Central memory CD8-positive, alpha-beta T cell (primary cell): Measurements from ENCODE around the gene STAC2.

Experiments used
- ATAC-seq: fragments of 150-1000 bp; cut with Tn5 transposase; replicated peaks from 2 replicates; pipeline ENCODE4 v1.10.0; 2022; ENCODE audit warnings: mild to moderate bottlenecking, moderate FRiP score, moderate number of reproducible peaks; ENCODE audit not compliant: poor library complexity, severe bottlenecking; ENCODE audit errors: extremely low read depth
- DNase-seq, 2 donors: peaks; one replicate each; pipeline ENCODE4 v3.0.0; 2021; ENCODE audit warnings: low spot score in 2 of 2
- H3K27ac Mint-ChIP-seq: one replicate; pipeline ENCODE4 v1.8.0; 2022; ENCODE audit warnings: low read depth, mild to moderate bottlenecking, moderate library complexity, mixed read lengths
- H3K27me3 Mint-ChIP-seq: one replicate; pipeline ENCODE4 v1.8.0; 2022; ENCODE audit warnings: mixed read lengths
- H3K36me3 Mint-ChIP-seq: one replicate; pipeline ENCODE4 v1.8.0; 2022; ENCODE audit warnings: mild to moderate bottlenecking, moderate library complexity, mixed read lengths; ENCODE audit not compliant: insufficient read depth
- H3K4me1 Mint-ChIP-seq: one replicate; pipeline ENCODE4 v1.8.0; 2022; ENCODE audit warnings: mixed read lengths
- H3K4me3 Mint-ChIP-seq: one replicate; pipeline ENCODE4 v1.8.0; 2022; ENCODE audit warnings: mild to moderate bottlenecking, moderate library complexity, mixed read lengths
- H3K9me3 Mint-ChIP-seq: one replicate; pipeline ENCODE4 v1.8.0; 2022; ENCODE audit warnings: mixed read lengths

Gene STAC2

GRCh38 chr17:39240631-39241030, 14.9 kb upstream of the STAC2 start:
- no peaks in the 10 kb centered on the region for H3K27me3 Mint-ChIP-seq
- H3K4me1 Mint-ChIP-seq, result peaks cover 44% of the 10 kb centered on the region
- no peaks in the 10 kb centered on the region for H3K9me3 Mint-ChIP-seq
- no peak overlapping the region for H3K27ac Mint-ChIP-seq
- DNase-seq (no peak), ATAC-seq (no peak)
- H3K4me3 Mint-ChIP-seq, result no peak overlapping the region
- H3K36me3 Mint-ChIP-seq, result peaks cover 13% of the 10 kb centered on the region

GRCh38 chr17:39239640-39240314, 14.0 kb upstream of the STAC2 start:
- DNase-seq (peak; percentile 51 to 54), ATAC-seq (no peak)
- Mint-ChIP-seq H3K36me3 (peaks cover 11% of the 10 kb centered on the region), H3K4me3 (peak overlapping the region; percentile 31), H3K27me3 (no peaks in the 10 kb centered on the region), H3K4me1 (peaks cover 45% of the 10 kb centered on the region), H3K27ac (peak overlapping the region; percentile 95), H3K9me3 (no peaks in the 10 kb centered on the region)

GRCh38 chr17:39238311-39238972, 12.7 kb upstream of the STAC2 start:
- Mint-ChIP-seq H3K36me3 (peaks cover 9% of the 10 kb centered on the region), H3K4me3 (peak overlapping the region; percentile 82), H3K9me3 (no peaks in the 10 kb centered on the region), H3K27me3 (no peaks in the 10 kb centered on the region), H3K4me1 (peaks cover 34% of the 10 kb centered on the region), H3K27ac (peak overlapping the region; percentile 95)
- DNase-seq, result peak; percentile 60 to 81
- peak; percentile 93 for ATAC-seq

- no peak for DNase-seq
- ATAC-seq, result no peak
- H3K27ac Mint-ChIP-seq, result peak overlapping the region; percentile 95
- H3K27me3 Mint-ChIP-seq, result no peaks in the 10 kb centered on the region
- peaks cover 9% of the 10 kb centered on the region for H3K36me3 Mint-ChIP-seq
- no peak overlapping the region for H3K4me3 Mint-ChIP-seq
- H3K4me1 Mint-ChIP-seq, result peaks cover 34% of the 10 kb centered on the region
- H3K9me3 Mint-ChIP-seq, result no peaks in the 10 kb centered on the region
Observed at GRCh38 chr17:39237586-39237985, 11.8 kb upstream of the STAC2 start.

GRCh38 chr17:39236981-39237441, 11.3 kb upstream of the STAC2 start:
- no peaks in the 10 kb centered on the region for H3K9me3 Mint-ChIP-seq
- no peak overlapping the region for H3K4me3 Mint-ChIP-seq
- H3K36me3 Mint-ChIP-seq, result peaks cover 9% of the 10 kb centered on the region
- H3K27ac Mint-ChIP-seq, result no peak overlapping the region
- peaks cover 4% of the 10 kb centered on the region for H3K27me3 Mint-ChIP-seq
- no peak for ATAC-seq
- DNase-seq, result no peak
- peaks cover 40% of the 10 kb centered on the region for H3K4me1 Mint-ChIP-seq

GRCh38 chr17:39236450-39236927, 10.7 kb upstream of the STAC2 start:
- H3K36me3 Mint-ChIP-seq, result peaks cover 9% of the 10 kb centered on the region
- ATAC-seq (no peak), DNase-seq (no peak)
- no peak overlapping the region for H3K4me3 Mint-ChIP-seq
- H3K4me1 Mint-ChIP-seq, result peaks cover 45% of the 10 kb centered on the region
- no peaks in the 10 kb centered on the region for H3K9me3 Mint-ChIP-seq
- peak overlapping the region; percentile 25 for H3K27ac Mint-ChIP-seq
- H3K27me3 Mint-ChIP-seq, result peaks cover 9% of the 10 kb centered on the region

- Mint-ChIP-seq H3K4me3 (peak overlapping the region; percentile 4), H3K27ac (peak overlapping the region; percentile 25), H3K36me3 (peaks cover 9% of the 10 kb centered on the region), H3K9me3 (no peaks in the 10 kb centered on the region), H3K27me3 (peaks cover 13% of the 10 kb centered on the region), H3K4me1 (peaks cover 47% of the 10 kb centered on the region)
- peak in 1 of 2 donors; percentile 43 for DNase-seq
- ATAC-seq, result peak; percentile 29
Observed at GRCh38 chr17:39235555-39236449, 10.1 kb upstream of the STAC2 start.

- H3K4me3 Mint-ChIP-seq, result peak overlapping the region; percentile 33
- peaks cover 42% of the 10 kb centered on the region for H3K27me3 Mint-ChIP-seq
- no peaks in the 10 kb centered on the region for H3K9me3 Mint-ChIP-seq
- peak overlapping the region; percentile 72 for H3K27ac Mint-ChIP-seq
- DNase-seq, result peak; percentile 42 to 48
- peaks cover 31% of the 10 kb centered on the region for H3K4me1 Mint-ChIP-seq
- ATAC-seq, result peak; percentile 83
- no peaks in the 10 kb centered on the region for H3K36me3 Mint-ChIP-seq
Observed at GRCh38 chr17:39231591-39232551, 6.1 kb upstream of the STAC2 start.

- Mint-ChIP-seq H3K4me1 (peaks cover 33% of the 10 kb centered on the region), H3K27ac (peak overlapping the region; percentile 72), H3K27me3 (peaks cover 47% of the 10 kb centered on the region), H3K4me3 (no peak overlapping the region), H3K9me3 (no peaks in the 10 kb centered on the region), H3K36me3 (no peaks in the 10 kb centered on the region)
- no peak for ATAC-seq
- no peak for DNase-seq
Observed at GRCh38 chr17:39231091-39231561, 5.4 kb upstream of the STAC2 start.

- DNase-seq (no peak), ATAC-seq (no peak)
- H3K27ac Mint-ChIP-seq, result no peak overlapping the region
- no peaks in the 10 kb centered on the region for H3K9me3 Mint-ChIP-seq
- H3K4me1 Mint-ChIP-seq, result peaks cover 30% of the 10 kb centered on the region
- H3K27me3 Mint-ChIP-seq, result peaks cover 54% of the 10 kb centered on the region
- H3K36me3 Mint-ChIP-seq, result no peaks in the 10 kb centered on the region
- H3K4me3 Mint-ChIP-seq, result no peak overlapping the region
Observed at GRCh38 chr17:39230361-39230760, 4.6 kb upstream of the STAC2 start.

- Mint-ChIP-seq H3K4me1 (peaks cover 28% of the 10 kb centered on the region), H3K36me3 (no peaks in the 10 kb centered on the region), H3K4me3 (no peak overlapping the region), H3K27ac (no peak overlapping the region), H3K9me3 (no peaks in the 10 kb centered on the region), H3K27me3 (peaks cover 56% of the 10 kb centered on the region)
- ATAC-seq, result no peak
- DNase-seq, result no peak
Observed at GRCh38 chr17:39229274-39229913, 3.6 kb upstream of the STAC2 start.
